Mammary epithelial cell (primary cell): ENCODE measurements around the gene HSPBP1.

Experiments
- EZH2 ChIP-seq: IDR thresholded peaks from 2 replicates; pipeline ENCODE4 v1.6.1; 2012; ENCODE audit warnings: low read length, inconsistent platforms, borderline replicate concordance
- TF ChIP-seq, protein P1 (sequence below), 2 donors: IDR thresholded peaks in 1 of 2; conservative IDR thresholded peaks in 1 of 2; 2 replicates each; pipeline ENCODE4 v1.5.1; 2011 to 2012; ENCODE audit warnings: inconsistent platforms in 2 of 2, low read length in 2 of 2, mild to moderate bottlenecking in 2 of 2, control low read depth in 1 of 2, low read depth in 1 of 2; ENCODE audit not compliant: insufficient read depth in 1 of 2; ENCODE audit errors: extremely low read depth in 1 of 2

DNA sequence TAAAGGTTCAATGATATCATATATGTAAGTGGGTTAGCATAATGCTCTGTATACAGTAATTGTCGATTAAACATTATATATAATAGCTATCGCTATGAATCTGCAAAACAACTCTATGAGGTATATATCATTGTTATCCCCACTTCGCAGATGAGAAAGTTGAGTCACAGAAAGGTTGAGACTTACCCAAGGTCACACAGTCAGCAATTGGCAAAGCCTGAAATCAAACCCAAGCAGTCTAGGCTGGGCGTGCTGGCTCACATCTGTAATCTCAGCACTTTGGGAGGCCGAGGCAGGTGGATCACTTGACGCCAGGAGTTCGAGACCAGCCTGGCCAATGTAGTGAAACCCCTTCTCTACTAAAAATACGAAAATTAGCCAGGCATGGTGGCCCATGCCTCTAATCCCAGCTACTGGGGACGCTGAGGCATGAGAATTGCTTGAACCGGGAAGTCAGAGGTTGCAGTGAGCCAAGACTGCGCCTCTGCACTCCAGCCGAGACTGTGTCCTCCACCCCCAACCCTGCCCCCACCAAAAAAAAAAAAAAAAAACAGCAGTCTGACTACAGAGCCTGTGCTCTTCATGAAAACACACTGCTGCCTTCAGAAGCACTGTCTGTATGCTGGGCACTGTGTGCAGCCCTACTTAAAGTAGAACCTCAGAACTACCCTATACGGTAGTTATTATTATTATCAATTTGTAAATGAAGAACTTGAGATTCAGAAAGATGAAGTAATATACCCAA is 1.3 kb downstream of the HSPBP1 start:
- TF ChIP-seq, protein P1, sequence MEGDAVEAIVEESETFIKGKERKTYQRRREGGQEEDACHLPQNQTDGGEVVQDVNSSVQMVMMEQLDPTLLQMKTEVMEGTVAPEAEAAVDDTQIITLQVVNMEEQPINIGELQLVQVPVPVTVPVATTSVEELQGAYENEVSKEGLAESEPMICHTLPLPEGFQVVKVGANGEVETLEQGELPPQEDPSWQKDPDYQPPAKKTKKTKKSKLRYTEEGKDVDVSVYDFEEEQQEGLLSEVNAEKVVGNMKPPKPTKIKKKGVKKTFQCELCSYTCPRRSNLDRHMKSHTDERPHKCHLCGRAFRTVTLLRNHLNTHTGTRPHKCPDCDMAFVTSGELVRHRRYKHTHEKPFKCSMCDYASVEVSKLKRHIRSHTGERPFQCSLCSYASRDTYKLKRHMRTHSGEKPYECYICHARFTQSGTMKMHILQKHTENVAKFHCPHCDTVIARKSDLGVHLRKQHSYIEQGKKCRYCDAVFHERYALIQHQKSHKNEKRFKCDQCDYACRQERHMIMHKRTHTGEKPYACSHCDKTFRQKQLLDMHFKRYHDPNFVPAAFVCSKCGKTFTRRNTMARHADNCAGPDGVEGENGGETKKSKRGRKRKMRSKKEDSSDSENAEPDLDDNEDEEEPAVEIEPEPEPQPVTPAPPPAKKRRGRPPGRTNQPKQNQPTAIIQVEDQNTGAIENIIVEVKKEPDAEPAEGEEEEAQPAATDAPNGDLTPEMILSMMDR (conservative IDR thresholded peaks at IDR 0.05 in 1 of 2, IDR thresholded peaks at IDR 0.05 in 1 of 2; ENCODE audit: extremely low read depth in 1 of 2, insufficient read depth in 1 of 2, low read depth in 1 of 2, low read length in 2 of 2): no peak
- TF ChIP-seq EZH2: no peak
